HepG2 (cell line): ENCODE results near the gene SLX9. TPM values are rescaled to one million over a fixed set of nuclear protein-coding genes. Genes with fewer than 3 reads are reported as not detected.

Experiments
- ATAC-seq: fragments of 200-7000 bp; cut with Tn5 transposase; 3 replicates; pipeline ENCODE4 v1.9.1; 2020; ENCODE audit warnings: mild to moderate bottlenecking, moderate library complexity
- BruUV-seq: library from RNA; stranded (reverse); fragments of 400-500 nt; replicated peaks from 2 replicates; lab custom pipeline; 2021; lab: Mats Ljungman, UMichigan
- CTCF ChIA-PET: fragments of 300-600 bp; formaldehyde crosslinking; extraction: SDS; loops from one replicate; lab custom pipeline; 2021; ENCODE audit warnings: low total read pairs, inconsistent platforms, low intra/inter-chr PET ratio; lab: Yijun Ruan, JAX
- POLR2A ChIA-PET: fragments of 350-600 bp; sonication (Branson Sonifier 250); formaldehyde crosslinking; loops from one replicate; lab custom pipeline; 2020; ENCODE audit warnings: antibody characterized with exemption, inconsistent platforms; lab: Yijun Ruan, JAX
- DNase-seq: peaks from one replicate; pipeline ENCODE4 v3.0.0-alpha.2; 2015; ENCODE audit warnings: low spot score
- FAIRE-seq: peaks from 3 replicates; lab custom pipeline; 2011; peaks lifted over from hg19 to GRCh38; lab: Jason Lieb, UNC
- H2AFZ ChIP-seq: one replicate; pipeline ENCODE4 v1.6.1; 2011; ENCODE audit warnings: low read length, inconsistent platforms
- H3K27ac ChIP-seq: fragments of 300-600 bp; 3 replicates; pipeline ENCODE4 v1.8.0; 2011; ENCODE audit warnings: mixed run types, mild to moderate bottlenecking, mixed read lengths, low read length, inconsistent platforms; ENCODE audit not compliant: insufficient read depth; ENCODE audit errors: extremely low read length
- H3K27me3 ChIP-seq, 2 experiments: fragments of 200-600 bp in 1 of 2; 2 replicates in 1 of 2; 3 replicates in 1 of 2; pipeline versions ENCODE4 v1.6.0 to v1.8.0; 2011; ENCODE audit warnings: low read length in 2 of 2, mild to moderate bottlenecking in 2 of 2, moderate library complexity in 2 of 2, inconsistent platforms in 1 of 2; ENCODE audit not compliant: insufficient read depth in 2 of 2, control insufficient read depth in 1 of 2
- H3K36me3 ChIP-seq, 2 experiments: fragments of 200-600 bp in 1 of 2; replicated peaks in 1 of 2; 2 replicates in 1 of 2; 3 replicates in 1 of 2; pipeline versions ENCODE4 v1.5.1 to v1.8.0; 2011; ENCODE audit warnings: low read length in 2 of 2, inconsistent platforms in 1 of 2; ENCODE audit not compliant: insufficient read depth in 2 of 2, control insufficient read depth in 1 of 2
- H3K4me1 ChIP-seq: 2 replicates; pipeline ENCODE4 v1.5.1; 2012; ENCODE audit warnings: low read length, inconsistent platforms; ENCODE audit not compliant: insufficient read depth
- H3K4me2 ChIP-seq: 2 replicates; pipeline ENCODE4 v1.6.0; 2011; ENCODE audit warnings: low read depth, low read length, inconsistent platforms
- H3K4me3 ChIP-seq, 3 experiments: fragments of 200-600 bp in 1 of 3; sonication (generic), shearing (Covaris generic) in 1 of 3; replicated peaks in 1 of 3; 2 replicates each; pipeline ENCODE4 v1.5.1; 2011 to 2016; ENCODE audit warnings: low read length in 3 of 3, inconsistent platforms in 2 of 3, low read depth in 2 of 3, mild to moderate bottlenecking in 2 of 3, control low read depth in 1 of 3, mixed read lengths in 1 of 3; ENCODE audit not compliant: insufficient read depth in 1 of 3
- H3K79me2 ChIP-seq: one replicate; pipeline ENCODE4 v1.6.1; 2011; ENCODE audit warnings: low read length, inconsistent platforms; ENCODE audit not compliant: insufficient read depth
- H3K9ac ChIP-seq: 2 replicates; pipeline ENCODE4 v1.6.0; 2011; ENCODE audit warnings: mild to moderate bottlenecking, low read depth, low read length, inconsistent platforms; ENCODE audit not compliant: insufficient read depth
- H3K9me3 ChIP-seq: 2 replicates; pipeline ENCODE4 v1.5.1; 2012; ENCODE audit warnings: mild to moderate bottlenecking, low read length
- H4K20me1 ChIP-seq: 2 replicates; pipeline ENCODE4 v1.6.0; 2011; ENCODE audit warnings: inconsistent platforms, mild to moderate bottlenecking, low read length, moderate library complexity; ENCODE audit not compliant: insufficient read depth
- ATF2 ChIP-seq: sonication (generic); formaldehyde crosslinking; IDR thresholded peaks from 2 replicates; pipeline ENCODE4 v1.4.0; 2020; ENCODE audit warnings: missing genetic modification reagents
- CSRNP2 ChIP-seq: sonication (generic); formaldehyde crosslinking; conservative IDR thresholded peaks from 2 replicates; pipeline ENCODE4 v1.8.0; 2022; ENCODE audit warnings: low read depth, missing genetic modification reagents
- HNRNPLL ChIP-seq: fragments of 200-400 bp; formaldehyde crosslinking; IDR thresholded peaks from 2 replicates; pipeline ENCODE4 v1.6.1; 2017; ENCODE audit warnings: mild to moderate bottlenecking, low read depth, low read length; ENCODE audit not compliant: poor library complexity, severe bottlenecking
- JARID2 ChIP-seq: sonication (generic); formaldehyde crosslinking; IDR thresholded peaks from 2 replicates; pipeline ENCODE4 v1.8.1; 2023; ENCODE audit warnings: missing genetic modification reagents, inconsistent platforms; ENCODE audit not compliant: insufficient replicate concordance
- KLF9 ChIP-seq: IDR thresholded peaks from 2 replicates; pipeline ENCODE4 v1.6.1; 2016; ENCODE audit warnings: low read depth
- TBX3 ChIP-seq: fragments of 450-650 bp; IDR thresholded peaks from 2 replicates; pipeline ENCODE4 v1.6.1; 2017; ENCODE audit warnings: antibody characterized with exemption, mild to moderate bottlenecking, inconsistent platforms, borderline replicate concordance
- TEAD3 ChIP-seq: optimal IDR thresholded peaks from 2 replicates; pipeline ENCODE3; 2016; ENCODE audit warnings: borderline replicate concordance
- TRIM22 ChIP-seq: fragments of 450-650 bp; IDR thresholded peaks from 2 replicates; pipeline ENCODE4 v1.6.1; 2017
- ZNF18 ChIP-seq: sonication (generic); formaldehyde crosslinking; IDR thresholded peaks from 2 replicates; pipeline ENCODE4 v1.8.0; 2022; ENCODE audit warnings: mild to moderate bottlenecking, missing genetic modification reagents; ENCODE audit not compliant: insufficient replicate concordance
- ZNF451 ChIP-seq: sonication (generic); formaldehyde crosslinking; IDR thresholded peaks from 2 replicates; pipeline ENCODE4 v1.5.0; 2020; ENCODE audit warnings: mild to moderate bottlenecking, missing genetic modification reagents
- ZNF567 ChIP-seq: sonication (generic); formaldehyde crosslinking; IDR thresholded peaks from 2 replicates; pipeline ENCODE4 v1.8.1; 2023; ENCODE audit warnings: mild to moderate bottlenecking, missing genetic modification reagents, borderline replicate concordance
- WGBS: methylation state at CpG from one replicate; pipeline ENCODE4 v1.1.6; 2017; ENCODE audit warnings: low lambda C conversion rate; 5-methylcytosine and 5-hydroxymethylcytosine counted together
- in situ Hi-C: cut with HindIII; loops from 2 replicates; pipeline ENCODE4 v1.10.0; 2017; ENCODE audit warnings: low pct_unique_long_range_greater_than_20kb; ENCODE audit not compliant: extremely low pct_ligation_motif_present
- intact Hi-C: fragments of 100-400 bp; cut with micrococcal nuclease; formaldehyde crosslinking; loops from one replicate; pipeline ENCODE4 v1.10.0; 2022; ENCODE audit not compliant: unreplicated experiment
- polyA plus RNA-seq, 8 experiments: library from polyadenylated mRNA; depleted of rRNA in 3 of 8; stranded (reverse) in 7 of 8; unstranded in 1 of 8; fragments of >200 nt; fragmentation: Illumina TruSeq in 4 of 8; extraction: Trizol in 4 of 8; gene quantifications; 2 replicates each; pipeline versions ENCODE4 v1.2.1 to v1.2.3, GENCODE V29; 2011 to 2016; ENCODE audit warnings: low read depth in 4 of 8, missing spikeins in 1 of 8, mixed read lengths in 1 of 8; ENCODE audit not compliant: insufficient read depth in 1 of 8
- total RNA-seq, 5 experiments: library from RNA; depleted of rRNA; stranded (reverse); fragments of >200 nt; fragmentation: Illumina TruSeq; extraction: Trizol; gene quantifications; 2 replicates each; pipeline ENCODE4 v1.2.3, GENCODE V29; 2016; ENCODE audit warnings: low read depth in 1 of 5

The SLX9 gene
- total and polyA plus RNA-seq, 2 of the 13 experiments (the other 11 are each of a cell fraction or from before 2014, with no cell fraction given), result 21.0 to 47.1 TPM

GRCh38 chr21:44894687-44895302, 45.0 kb upstream of the SLX9 start:
- POLR2A ChIA-PET, result interaction anchor here (0.8 to 1.6 kb wide), 7 partner anchors 12 to 93 kb away, joined by 3 to 5 read pairs (median 4); partner anchors contain the start of gene UBE2G2
- FAIRE-seq, result no peak
- H3K27ac ChIP-seq, result no peak overlapping the region
- TF ChIP-seq CSRNP2 (CRISPR knock-in tag) (no peak), ZNF451 (no peak)
- TF ChIP-seq, all 625 proteins: peak for 0
- no peak for DNase-seq
- Histone ChIP-seq H3K79me2 (no peaks in the 10 kb centered on the region), H3K9me3 (no peaks in the 10 kb centered on the region), H4K20me1 (no peaks in the 10 kb centered on the region), H2AFZ (no peak overlapping the region), H3K4me2 (peak overlapping the region; percentile 43), H3K4me1 (peaks cover 68% of the 10 kb centered on the region), H3K27me3 (peaks cover 3 to 7% of the 10 kb centered on the region in 2 experiments; a peak in 2 of 5 replicates), H3K4me3 (no peak overlapping the region), H3K9ac (no peak overlapping the region), H3K36me3 (no peaks in the 10 kb centered on the region)
- ATAC-seq, result no peak
- intact Hi-C loops (loop anchor here (5.0 kb wide), 1 partner anchor 92 kb away; the partner anchor contains the start of gene UBE2G2), in situ Hi-C loops (no loop called here)
- no TSS peak for BruUV-seq
- CTCF ChIA-PET, result no interaction called here
- 76% methylated on average over 4 of the region's 19 CpGs for WGBS

GRCh38 chr21:44895859-44896258, 44.0 kb upstream of the SLX9 start:
- CTCF ChIA-PET, result no interaction called here
- no peak overlapping the region for H3K9ac ChIP-seq
- in situ Hi-C loops, result no loop called here
- TF ChIP-seq ATF2 (CRISPR knock-in tag) (no peak), ZNF18 (CRISPR knock-in tag) (peak; percentile 97), JARID2 (no peak), ZNF567 (CRISPR knock-in tag) (no peak), TRIM22 (no peak), TEAD3 (no peak), TBX3 (peak; percentile 95), HNRNPLL (no peak), KLF9 (no peak)

More at GRCh38 chr21:44895859-44896258, 44.0 kb upstream of the SLX9 start:
- Histone ChIP-seq H3K4me3 (no peak overlapping the region), H3K4me1 (peaks cover 57% of the 10 kb centered on the region), H3K9me3 (no peaks in the 10 kb centered on the region), H3K27me3 (peaks cover 3 to 7% of the 10 kb centered on the region in 2 experiments; a peak in 2 of 5 replicates), H2AFZ (no peak overlapping the region), H4K20me1 (no peaks in the 10 kb centered on the region), H3K79me2 (no peaks in the 10 kb centered on the region), H3K4me2 (no peak overlapping the region), H3K27ac (no peak overlapping the region), H3K36me3 (no peaks in the 10 kb centered on the region)
- intact Hi-C loops, result no loop called here
- no TSS peak for BruUV-seq
- POLR2A ChIA-PET, result no interaction called here
- no peak for FAIRE-seq
- WGBS, result 79% methylated on average over 7 of the region's 11 CpGs
- no peak for ATAC-seq
- no peak for DNase-seq
